B cell (primary cell): ENCODE results near the gene CARMIL1. TPM values are rescaled to one million over a fixed set of nuclear protein-coding genes. Genes with fewer than 3 reads are reported as not detected.

ENCODE experiments used
- ATAC-seq: fragments of 200-7000 bp; cut with Tn5 transposase; one replicate; pipeline ENCODE4 v1.10.0; 2021; ENCODE audit warnings: low read depth, mild to moderate bottlenecking, moderate number of reproducible peaks, moderate library complexity
- CTCF ChIA-PET: fragments of 350-600 bp; sonication (Branson Sonifier 250); formaldehyde crosslinking; loops from one replicate; lab custom pipeline; 2021; ENCODE audit warnings: antibody characterized with exemption, inconsistent platforms; lab: Charles Lee
- POLR2A ChIA-PET: fragments of 350-600 bp; sonication (Branson Sonifier 250); formaldehyde crosslinking; loops from one replicate; lab custom pipeline; 2021; ENCODE audit warnings: antibody characterized with exemption; lab: Charles Lee
- DNase-seq: peaks from one replicate; pipeline ENCODE4 v3.0.0; 2013
- H2AFZ ChIP-seq: 2 replicates; pipeline ENCODE4 v1.6.1; 2012; ENCODE audit warnings: mild to moderate bottlenecking, low read depth, low read length; ENCODE audit not compliant: insufficient read depth, poor library complexity, severe bottlenecking
- H3K27ac ChIP-seq, 2 donors: 1 replicate in 1 of 2; 2 replicates in 1 of 2; pipeline ENCODE4 v1.5.1; 2012 to 2013; ENCODE audit warnings: low read length in 2 of 2, mild to moderate bottlenecking in 2 of 2, moderate library complexity in 1 of 2
- H3K27me3 ChIP-seq, 4 experiments: fragments of 200-600 bp in 1 of 4; sonication (generic) in 1 of 4; replicated peaks in 1 of 4; 1 replicate in 2 of 4; 2 replicates in 2 of 4; pipeline versions ENCODE4 v1.6.1 to v1.7.0; 2013 to 2016; ENCODE audit warnings: low read length in 3 of 4, mild to moderate bottlenecking in 2 of 4, mixed read lengths in 1 of 4, moderate library complexity in 1 of 4; ENCODE audit not compliant: insufficient read depth in 4 of 4, control insufficient read depth in 3 of 4; ENCODE audit errors: control extremely low read depth in 1 of 4
- H3K36me3 ChIP-seq, 2 experiments: replicated peaks in 1 of 2; 1 replicate in 1 of 2; 2 replicates in 1 of 2; pipeline versions ENCODE4 v1.6.1 to v1.7.1; 2013; ENCODE audit warnings: low read length in 1 of 2; ENCODE audit not compliant: insufficient read depth in 2 of 2, control insufficient read depth in 1 of 2; ENCODE audit errors: control extremely low read depth in 1 of 2, extremely low read depth in 1 of 2
- H3K4me1 ChIP-seq, 2 donors: fragments of 200-600 bp in 1 of 2; sonication (generic) in 1 of 2; 1 replicate in 1 of 2; 2 replicates in 1 of 2; pipeline versions ENCODE4 v1.5.1 to v1.6.1; 2013 to 2017; ENCODE audit warnings: low read length in 2 of 2; ENCODE audit not compliant: control insufficient read depth in 2 of 2, insufficient read depth in 2 of 2
- H3K4me2 ChIP-seq: replicated peaks from 2 replicates; pipeline ENCODE3; 2012; ENCODE audit warnings: mild to moderate bottlenecking, low read depth, low read length; ENCODE audit not compliant: poor library complexity, severe bottlenecking
- H3K4me3 ChIP-seq, 5 experiments: fragments of 200-600 bp in 1 of 5; sonication (generic) in 1 of 5; 1 replicate in 3 of 5; 2 replicates in 2 of 5; pipeline versions ENCODE4 v1.5.1 to v1.7.0; 2011 to 2016; ENCODE audit warnings: low read length in 4 of 5, mild to moderate bottlenecking in 4 of 5, low read depth in 2 of 5, control low read depth in 1 of 5, moderate library complexity in 1 of 5; ENCODE audit not compliant: insufficient read depth in 1 of 5; ENCODE audit errors: control extremely low read depth in 1 of 5, extremely low read depth in 1 of 5
- H3K79me2 ChIP-seq: fragments of 200-600 bp; sonication (generic); one replicate; pipeline ENCODE4 v1.6.0; 2016; ENCODE audit warnings: low read length; ENCODE audit not compliant: control insufficient read depth, insufficient read depth
- H3K9ac ChIP-seq: fragments of 200-600 bp; sonication (generic); 2 replicates; pipeline ENCODE4 v1.6.1; 2017; ENCODE audit warnings: mild to moderate bottlenecking, low read length, moderate library complexity
- H3K9me3 ChIP-seq, 3 donors: one replicate each; pipeline versions ENCODE4 v1.6.1 to v1.7.1; 2013; ENCODE audit warnings: low read length in 2 of 3; ENCODE audit not compliant: control insufficient read depth in 2 of 3, insufficient read depth in 1 of 3; ENCODE audit errors: control extremely low read depth in 1 of 3
- H4K20me1 ChIP-seq: 2 replicates; pipeline ENCODE4 v1.6.0; 2012; ENCODE audit warnings: mild to moderate bottlenecking, low read length; ENCODE audit not compliant: insufficient read depth, control insufficient read depth, poor library complexity, severe bottlenecking
- H3K27ac Mint-ChIP-seq: one replicate; pipeline ENCODE4 v1.8.0; 2021; ENCODE audit warnings: mixed read lengths
- H3K27me3 Mint-ChIP-seq: one replicate; pipeline ENCODE4 v1.8.0; 2021; ENCODE audit warnings: mixed read lengths
- H3K4me1 Mint-ChIP-seq: one replicate; pipeline ENCODE4 v1.8.0; 2021; ENCODE audit warnings: mixed read lengths
- H3K4me3 Mint-ChIP-seq: one replicate; pipeline ENCODE4 v1.8.0; 2021; ENCODE audit warnings: mixed read lengths
- H3K9me3 Mint-ChIP-seq: one replicate; pipeline ENCODE4 v1.8.0; 2022; ENCODE audit warnings: mixed read lengths; ENCODE audit not compliant: insufficient read depth
- CTCF ChIP-seq: fragments of 200-600 bp; IDR thresholded peaks from one replicate; pipeline ENCODE4 v1.8.0; 2022; ENCODE audit warnings: antibody characterized with exemption, mild to moderate bottlenecking
- EZH2 ChIP-seq: IDR thresholded peaks from 2 replicates; pipeline ENCODE4 v1.6.1; 2012; ENCODE audit warnings: borderline replicate concordance, low read depth, mild to moderate bottlenecking, moderate library complexity, low read length; ENCODE audit not compliant: insufficient read depth, poor library complexity, severe bottlenecking
- WGBS: methylation state at CpG from one replicate; pipeline ENCODE4 v1.1.5; 2013; ENCODE audit warnings: missing lambda C conversion rate; ENCODE audit not compliant: insufficient coverage; 5-methylcytosine and 5-hydroxymethylcytosine counted together
- intact Hi-C: fragments of 100-400 bp; cut with micrococcal nuclease; formaldehyde crosslinking; loops from one replicate; pipeline ENCODE4 v1.10.0; 2022
- polyA plus RNA-seq: library from polyadenylated mRNA; depleted of rRNA; stranded (reverse); fragments of >200 nt; gene quantifications from 2 replicates; pipeline ENCODE4 v1.2.3, GENCODE V29; 2012
- total RNA-seq, 2 donors: library from RNA; stranded (reverse); fragments of 120-200 nt in 1 of 2; gene quantifications; 1 replicate in 1 of 2; 2 replicates in 1 of 2; pipeline versions ENCODE4 v1.2.3 to v1.2.4, GENCODE V29; 2013 to 2022

Gene CARMIL1
- total and polyA plus RNA-seq, 2 donors (not counting 1 experiment from before 2014, with no cell fraction given), result 7.5 to 11.0 TPM

GRCh38 chr6:25407431-25407830 lies 128.3 kb downstream of the CARMIL1 start:
- Mint-ChIP-seq H3K4me1 (peaks cover 30% of the 10 kb centered on the region), H3K4me3 (no peak overlapping the region)
- WGBS, result 93% methylated on average over 3 of the region's 3 CpGs

DNA sequence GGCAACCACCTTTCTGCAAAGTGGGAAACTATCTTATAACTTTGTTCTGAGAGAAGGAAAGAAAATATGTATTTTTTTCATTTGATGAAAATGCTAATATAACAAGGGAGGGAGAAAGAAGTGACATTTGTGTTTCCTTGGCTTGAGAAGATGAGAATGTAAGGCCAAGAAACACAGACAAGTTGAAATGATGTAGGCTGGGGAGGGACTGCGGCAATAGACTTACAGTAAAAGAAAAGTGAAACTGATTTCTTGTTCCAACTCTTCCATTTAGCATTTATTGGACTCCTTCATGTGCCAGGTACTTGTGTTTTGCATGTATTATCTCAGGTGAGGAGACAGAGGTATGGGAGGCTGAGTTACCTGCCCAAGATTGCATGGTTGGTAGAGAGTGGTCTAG lies 130.9 kb downstream of the CARMIL1 start:
- no peaks in the 10 kb centered on the region for H3K27me3 ChIP-seq
- no peaks in the 10 kb centered on the region for H3K9me3 ChIP-seq
- TF ChIP-seq EZH2 (no peak), CTCF (no peak)
- H3K4me3 ChIP-seq, result peak overlapping the region in 1 of 5 experiments; percentile 23
- intact Hi-C loops, result no loop called here
- H4K20me1 ChIP-seq, result no peaks in the 10 kb centered on the region
- Mint-ChIP-seq H3K9me3 (no peaks in the 10 kb centered on the region), H3K4me3 (peak overlapping the region; percentile 59), H3K4me1 (peaks cover 32% of the 10 kb centered on the region), H3K27me3 (no peaks in the 10 kb centered on the region), H3K27ac (no peak overlapping the region)
- no peak overlapping the region for H3K9ac ChIP-seq
- peaks cover 8% of the 10 kb centered on the region for H3K79me2 ChIP-seq
- H2AFZ ChIP-seq, result no peak overlapping the region
- no CpG with 5 or more reads among the region's 1 CpG for WGBS
- no peak for ATAC-seq
- no peak overlapping the region for H3K27ac ChIP-seq
- H3K4me2 ChIP-seq, result peak overlapping the region; percentile 50
- peaks cover 49 to 54% of the 10 kb centered on the region in 2 donors for H3K4me1 ChIP-seq
- POLR2A ChIA-PET, result interaction anchor here (0.6 kb wide), 1 partner anchor 717 kb away, joined by 11 read pairs; no protein-coding TSS in a partner anchor
- DNase-seq, result no peak
- H3K36me3 ChIP-seq, result no peaks in the 10 kb centered on the region
- CTCF ChIA-PET, result no interaction called here

More at GRCh38 chr6:25407431-25407830, 128.3 kb downstream of the CARMIL1 start:
- H3K4me3 ChIP-seq, result no peak overlapping the region
- no peaks in the 10 kb centered on the region for H3K27me3 ChIP-seq
- Mint-ChIP-seq H3K9me3 (no peaks in the 10 kb centered on the region), H3K27me3 (no peaks in the 10 kb centered on the region), H3K27ac (no peak overlapping the region)
- no peak for ATAC-seq
- TF ChIP-seq CTCF, result no peak
- no peak for TF ChIP-seq EZH2
- no peaks in the 10 kb centered on the region for H4K20me1 ChIP-seq
- POLR2A ChIA-PET, result interaction anchor here (0.7 kb wide), 1 partner anchor 25 kb away, joined by 4 read pairs; no protein-coding TSS in a partner anchor
- H3K4me2 ChIP-seq, result peak overlapping the region; percentile 8
- no peak overlapping the region for H3K9ac ChIP-seq
- CTCF ChIA-PET, result no interaction called here
- no peaks in the 10 kb centered on the region for H3K36me3 ChIP-seq
- no peak overlapping the region for H2AFZ ChIP-seq
- no peak overlapping the region for H3K27ac ChIP-seq
- no peak for DNase-seq
- H3K79me2 ChIP-seq, result peaks cover 12% of the 10 kb centered on the region
- intact Hi-C loops, result loop anchor here (5.0 kb wide), 1 partner anchor 40 kb away; no protein-coding TSS in a partner anchor
- peaks cover 55 to 60% of the 10 kb centered on the region in 2 donors for H3K4me1 ChIP-seq
- no peaks in the 10 kb centered on the region for H3K9me3 ChIP-seq
